ENCODE results near the gene ZNHIT3.

Gene ZNHIT3

GRCh38 chr17:36545077-36545464 lies 58.6 kb downstream of the ZNHIT3 start:
- H3K4me3 ChIP-seq (ENCODE audit: low read depth, low read length): peak overlapping the region; percentile 85

Measured in iPS-11a (cell line).